Renal cortex interstitium (tissue), 11 donors: Measurements from ENCODE around the gene UBE2G1. TPM values are rescaled to one million over a fixed set of nuclear protein-coding genes. Genes with fewer than 3 reads are reported as not detected.
"Not testable (repeated sequence)": the region's sequence is repeated elsewhere in the genome, so short reads cannot be mapped to it uniquely, and the experiment has no call there.

Experiments used
- DNase-seq, 11 donors: peaks; one replicate each; pipeline ENCODE4 v3.0.0-alpha.2; 2013; ENCODE audit warnings: low read depth in 9 of 11, low spot score in 4 of 11; ENCODE audit errors: extremely low read depth in 1 of 11
- polyA plus RNA-seq, 3 donors: library from polyadenylated mRNA; unstranded; fragments of 120-200 nt; gene quantifications; one replicate each; pipeline ENCODE4 v1.2.1, GENCODE V29; 2013; ENCODE audit not compliant: insufficient read length in 3 of 3

The UBE2G1 gene
- polyA plus RNA-seq, 3 donors = 46.7 to 65.2 (median 57.9) TPM

DNA sequence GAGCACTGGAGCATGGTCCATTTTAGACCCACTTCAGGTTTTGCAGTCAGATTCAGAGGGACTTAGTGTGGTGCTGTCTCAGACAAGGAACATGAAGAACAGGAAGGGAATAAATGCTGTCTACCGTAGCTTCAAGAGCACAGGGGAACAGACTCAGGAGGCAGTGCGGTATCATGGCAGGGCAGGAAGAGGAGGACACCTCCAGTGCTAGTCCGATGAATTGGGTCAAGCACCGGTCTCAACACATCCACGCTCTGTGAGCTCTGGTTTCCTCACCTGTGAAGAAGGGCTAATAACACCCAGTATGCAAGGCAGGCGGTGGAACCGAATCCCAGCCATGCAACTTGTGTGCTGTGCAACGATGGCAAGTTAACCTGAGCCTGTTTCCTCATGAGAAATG lies 99.1 kb downstream of the UBE2G1 start:
- DNase-seq = no peak

DNA sequence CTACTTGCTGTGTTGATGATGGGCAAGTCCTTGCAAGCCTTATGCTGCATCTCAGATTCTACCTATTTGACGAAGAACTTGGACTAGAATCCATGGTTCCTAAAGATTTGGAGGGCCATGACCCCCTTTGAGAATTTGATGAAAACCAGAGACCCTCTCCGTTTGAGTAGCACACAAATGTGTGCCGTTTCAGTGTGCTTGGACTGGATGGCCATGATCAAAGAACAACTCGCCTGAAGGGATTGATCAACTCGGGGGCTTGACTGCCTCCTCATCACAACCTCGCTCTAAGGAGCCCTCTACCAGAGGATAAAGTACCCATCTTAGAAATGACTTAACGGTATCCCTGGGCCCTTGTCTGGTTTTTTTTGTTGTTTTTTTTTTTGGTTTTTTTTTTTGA lies 99.9 kb downstream of the UBE2G1 start:
- DNase-seq = no peak

GRCh38 chr17:4263282-4264215 lies 102.9 kb downstream of the UBE2G1 start, which contains the start of gene ANKFY1:
Gene ANKFY1, minus strand, starts transcription at chr17:4263979. Its CDS starts 38 bp downstream, at chr17:4263941.
- peak; percentile 82 to 96 (median 94) for DNase-seq

- no peak for DNase-seq
Measured at GRCh38 chr17:4262703-4263102, 103.8 kb downstream of the UBE2G1 start.

GRCh38 chr17:4261452-4261851 lies 105.0 kb downstream of the UBE2G1 start:
- DNase-seq = no peak

DNA sequence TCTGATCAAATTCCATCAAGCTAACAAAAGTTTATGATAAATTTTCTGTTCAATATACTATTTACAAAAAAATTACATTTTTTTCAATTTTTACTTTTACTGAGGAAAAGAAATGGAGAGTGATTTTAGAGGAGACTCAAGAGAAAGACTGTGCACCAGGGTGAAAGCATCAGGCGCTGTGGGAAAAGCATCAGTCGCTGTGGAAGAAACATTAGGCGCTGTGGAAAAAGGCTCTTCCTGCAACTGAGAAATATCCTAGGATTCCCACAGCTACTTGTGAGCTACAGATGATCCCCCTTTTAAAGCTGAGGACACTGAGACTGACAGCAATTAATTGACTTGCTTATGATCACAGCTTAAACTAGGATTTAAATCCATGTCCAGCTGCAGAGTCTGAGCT lies 107.6 kb downstream of the UBE2G1 start:
- DNase-seq = no peak

- no peak for DNase-seq
Measured at GRCh38 chr17:4256952-4257351, 109.5 kb downstream of the UBE2G1 start.

DNA sequence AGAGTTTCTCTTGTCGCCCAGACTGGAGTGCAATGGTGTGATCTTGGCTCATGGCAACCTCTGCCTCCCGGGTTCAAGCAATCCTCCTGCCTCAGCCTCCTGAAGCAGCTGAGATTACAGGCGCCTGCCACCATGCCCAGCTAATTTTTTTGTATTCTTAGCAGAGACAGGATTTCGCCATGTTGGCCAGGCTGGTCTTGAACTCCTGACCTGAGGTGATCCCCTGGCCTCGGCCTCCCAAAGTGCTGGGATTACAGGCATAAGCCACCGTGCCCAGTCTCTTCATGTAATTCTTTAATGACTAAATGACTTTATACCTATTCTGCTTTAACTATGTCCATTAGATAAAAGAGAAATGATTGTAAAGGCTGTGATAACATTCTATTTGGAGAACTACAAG lies 111.2 kb downstream of the UBE2G1 start:
- DNase-seq = not testable (repeated sequence)

GRCh38 chr17:4250887-4251286 lies 115.6 kb downstream of the UBE2G1 start:
- DNase-seq = no peak

GRCh38 chr17:4249452-4250029 lies 116.9 kb downstream of the UBE2G1 start:
- DNase-seq = no peak

DNA sequence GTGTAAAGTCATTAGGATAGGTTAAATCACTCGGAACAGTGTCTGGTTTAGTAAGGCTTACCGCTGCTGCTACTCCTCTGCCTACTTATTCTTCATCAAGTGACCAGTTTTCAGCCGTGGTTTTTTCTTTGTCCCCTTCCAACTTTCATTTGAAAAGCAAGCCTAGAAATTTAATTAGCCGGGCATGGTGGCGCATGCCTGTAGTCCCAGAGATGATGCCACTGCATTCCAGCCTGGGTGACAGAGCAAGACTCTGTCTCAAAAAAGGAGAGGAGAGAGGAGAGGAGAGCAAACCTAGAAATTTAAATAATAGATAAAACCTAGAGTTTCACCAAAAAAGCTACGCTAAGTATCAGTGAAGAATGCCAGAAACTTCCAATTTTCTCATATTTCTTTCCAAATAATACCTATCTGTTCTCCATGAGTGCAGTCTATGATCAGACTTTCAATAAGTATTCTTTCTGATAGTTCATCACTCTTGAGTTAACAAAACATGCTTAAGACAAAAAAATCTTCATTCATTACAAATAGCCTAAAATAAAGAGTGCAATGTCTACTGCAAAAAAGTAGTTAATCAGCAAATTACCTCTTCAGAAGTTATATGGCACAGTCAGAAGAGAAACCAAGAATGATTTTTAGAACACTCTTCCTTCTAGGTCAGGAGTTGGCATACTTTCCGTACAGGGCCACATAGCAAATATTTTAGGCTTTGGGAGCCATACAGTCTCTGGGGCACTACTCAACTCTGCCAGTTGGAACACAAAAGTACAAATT lies 117.8 kb downstream of the UBE2G1 start:
- DNase-seq = no peak

GRCh38 chr17:4247971-4248388 lies 118.5 kb downstream of the UBE2G1 start:
- DNase-seq = no peak

- DNase-seq = no peak
Measured at GRCh38 chr17:4247361-4247970, 119.0 kb downstream of the UBE2G1 start.

- DNase-seq = no peak
Measured at GRCh38 chr17:4246674-4247073, 119.8 kb downstream of the UBE2G1 start.

- DNase-seq = no peak
Measured at GRCh38 chr17:4241535-4241934, 124.9 kb downstream of the UBE2G1 start.

DNA sequence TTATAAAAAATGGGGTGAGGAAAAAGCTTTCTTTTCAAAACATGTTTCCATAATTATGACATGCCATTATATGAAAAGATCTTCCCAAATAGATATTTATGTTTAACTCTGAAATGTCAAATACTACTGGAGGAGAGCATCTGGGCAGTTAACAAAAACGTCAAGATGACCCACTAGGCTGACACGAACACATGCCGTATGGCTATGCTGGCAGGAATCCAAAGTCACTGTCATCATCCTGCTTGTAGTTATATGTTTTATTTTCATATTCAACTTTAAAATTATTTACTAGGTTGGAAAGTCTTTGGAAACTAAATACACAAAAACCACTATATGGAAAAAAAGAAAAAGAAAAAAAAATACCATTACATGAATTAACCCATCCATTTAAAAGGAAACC lies 130.0 kb downstream of the UBE2G1 start:
- DNase-seq = peak in 1 of 11 donors; percentile 30

DNA sequence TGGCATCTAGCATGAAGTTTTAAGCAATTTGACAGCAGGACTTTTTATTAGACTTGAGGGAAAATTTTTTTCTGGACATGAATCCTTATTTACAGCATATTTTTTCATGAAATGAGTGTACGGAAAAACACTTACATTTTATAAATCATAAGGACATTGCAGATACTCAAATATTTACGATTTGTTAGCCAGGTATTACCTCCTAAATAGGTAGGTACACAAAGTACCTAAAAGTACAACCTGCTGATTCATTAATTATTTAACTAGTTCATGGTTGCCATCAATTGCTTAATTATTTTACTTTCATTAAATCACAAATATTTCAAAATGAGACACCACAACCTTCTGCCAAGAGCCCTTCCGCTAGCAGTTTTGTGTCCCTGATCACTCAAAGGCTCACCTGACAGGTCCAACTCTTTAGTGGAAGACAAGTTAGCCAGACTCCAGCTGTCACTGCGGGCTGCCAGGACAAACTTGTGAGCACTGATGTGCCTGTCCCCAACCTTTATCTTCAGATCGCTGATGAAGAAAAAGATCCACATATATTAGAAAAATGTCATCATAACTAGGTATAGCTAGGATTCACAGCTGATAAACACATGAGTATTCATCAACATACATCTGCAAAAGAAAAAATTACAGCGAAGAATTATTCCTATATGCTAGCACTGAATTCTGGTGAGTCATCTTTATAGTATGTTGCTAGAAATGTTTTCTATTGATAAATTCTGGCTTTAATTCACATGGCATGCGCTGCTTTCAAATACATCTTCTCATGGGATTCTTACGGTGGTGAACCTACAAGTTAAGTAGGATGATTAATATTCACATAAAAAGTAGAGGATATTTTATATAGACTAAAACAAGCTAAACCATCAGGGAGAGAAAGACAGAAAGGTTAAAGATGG lies 130.8 kb downstream of the UBE2G1 start:
- no peak for DNase-seq

GRCh38 chr17:4234401-4234800 lies 132.1 kb downstream of the UBE2G1 start:
- DNase-seq = no peak
